ENCODE data around the gene P4HA3. TPM values are rescaled to one million over a fixed set of nuclear protein-coding genes. Genes with fewer than 3 reads are reported as not detected.

The P4HA3 gene
- total RNA-seq, 1 experiment from 2014 or later = 3.7 TPM

DNA sequence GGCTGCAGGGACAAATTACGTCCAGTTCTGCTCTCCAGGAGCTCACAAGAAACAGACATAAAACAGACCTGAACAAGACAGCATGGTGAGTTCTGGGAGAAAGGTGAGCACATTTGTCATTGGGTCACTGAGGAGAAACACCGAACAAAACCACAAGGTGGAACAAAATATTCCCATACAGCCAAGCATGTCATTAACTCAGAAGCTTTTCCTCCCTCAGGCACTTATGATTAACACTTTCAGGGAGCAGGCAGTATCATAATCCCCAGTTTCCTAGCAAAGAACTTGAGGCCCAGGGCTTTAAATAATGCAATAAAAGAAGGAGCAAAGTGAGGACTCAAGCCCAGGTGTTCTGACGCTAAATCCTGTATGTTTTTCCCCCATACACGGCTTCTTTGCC, 43.0 kb downstream of the P4HA3 start:
- Histone ChIP-seq H3K9me3 (ENCODE audit: low read length) (no peaks in the 10 kb centered on the region), H3K4me3 (ENCODE audit: low read length) (no peak overlapping the region), H3K36me3 (ENCODE audit: low read depth, low read length) (no peaks in the 10 kb centered on the region), H3K9ac (ENCODE audit: low read length) (no peak overlapping the region), H3K27ac (ENCODE audit: low read length) (no peak overlapping the region), H3K79me2 (ENCODE audit: low read length) (no peaks in the 10 kb centered on the region), H3K9me2 (replicated peaks; ENCODE audit: low read length) (no peaks in the 10 kb centered on the region), H3K4me2 (ENCODE audit: low read length) (no peak overlapping the region), H3K27me3 (ENCODE audit: low read length) (no peaks in the 10 kb centered on the region), H3K4me1 (ENCODE audit: insufficient read depth, low read length) (peaks cover 7% of the 10 kb centered on the region; the same call in 1 of the 2 replicates), H3F3A (ENCODE audit: low read length, unreplicated experiment) (no peaks in the 10 kb centered on the region), H2AFZ (ENCODE audit: low read length) (no peak overlapping the region), H4K20me1 (ENCODE audit: low read length) (no peaks in the 10 kb centered on the region)
- intact Hi-C loops (cut with micrococcal nuclease) = no loop called here
- no TSS peak for BruUV-seq (replicated peaks)
- ChIA-PET CTCF (no interaction called here), POLR2A (ENCODE audit: unreplicated experiment) (no interaction called here)
- peak; percentile 43 for DNase-seq
- TF ChIP-seq CTCF (conservative IDR thresholded peaks at IDR 0.05; ENCODE audit: low read depth, low read length) (no peak), EZH2phosphoT487 (IDR thresholded peaks at IDR 0.05; ENCODE audit: borderline replicate concordance, low read length) (no peak), EZH2 (IDR thresholded peaks at IDR 0.05; ENCODE audit: low read length, unreplicated experiment) (no peak)
- ATAC-seq = peak; percentile 27; the same call in 1 of the 2 replicates

- H2AFZ ChIP-seq (ENCODE audit: low read length) = no peak overlapping the region
- H3K9me2 ChIP-seq (replicated peaks; ENCODE audit: low read length) = no peaks in the 10 kb centered on the region
- H3K9ac ChIP-seq (ENCODE audit: low read length) = no peak overlapping the region
- H3K9me3 ChIP-seq (ENCODE audit: low read length) = no peaks in the 10 kb centered on the region
- no TSS peak for BruUV-seq (replicated peaks)
- H3K79me2 ChIP-seq (ENCODE audit: low read length) = no peaks in the 10 kb centered on the region
- DNase-seq (no peak), ATAC-seq (no peak)
- H3K36me3 ChIP-seq (ENCODE audit: low read depth, low read length) = no peaks in the 10 kb centered on the region
- no peaks in the 10 kb centered on the region for H3F3A ChIP-seq (ENCODE audit: low read length, unreplicated experiment)
- CTCF ChIA-PET = no interaction called here
- H3K27ac ChIP-seq (ENCODE audit: low read length) = no peak overlapping the region
- POLR2A ChIA-PET (ENCODE audit: unreplicated experiment) = no interaction called here
- no peaks in the 10 kb centered on the region for H3K27me3 ChIP-seq (ENCODE audit: low read length)
- peaks cover 7% of the 10 kb centered on the region; the same call in 1 of the 2 replicates for H3K4me1 ChIP-seq (ENCODE audit: insufficient read depth, low read length)
- TF ChIP-seq CTCF (conservative IDR thresholded peaks at IDR 0.05; ENCODE audit: low read depth, low read length) = no peak
- TF ChIP-seq EZH2phosphoT487 (IDR thresholded peaks at IDR 0.05; ENCODE audit: borderline replicate concordance, low read length) = no peak
- no peak for TF ChIP-seq EZH2 (IDR thresholded peaks at IDR 0.05; ENCODE audit: low read length, unreplicated experiment)
- H4K20me1 ChIP-seq (ENCODE audit: low read length) = no peaks in the 10 kb centered on the region
- H3K4me2 ChIP-seq (ENCODE audit: low read length) = no peak overlapping the region
- intact Hi-C loops (cut with micrococcal nuclease) = no loop called here
- no peak overlapping the region for H3K4me3 ChIP-seq (ENCODE audit: low read length)
Observed at GRCh38 chr11:74267014-74267413, 44.4 kb downstream of the P4HA3 start.

GRCh38 chr11:74265256-74265655, 46.2 kb downstream of the P4HA3 start:
- no peak overlapping the region for H3K9ac ChIP-seq (ENCODE audit: low read length)
- TF ChIP-seq CTCF (conservative IDR thresholded peaks at IDR 0.05; ENCODE audit: low read depth, low read length) (no peak), EZH2 (IDR thresholded peaks at IDR 0.05; ENCODE audit: low read length, unreplicated experiment) (no peak), EZH2phosphoT487 (IDR thresholded peaks at IDR 0.05; ENCODE audit: borderline replicate concordance, low read length) (no peak)
- POLR2A ChIA-PET (ENCODE audit: unreplicated experiment) = no interaction called here
- peaks cover 7% of the 10 kb centered on the region; the same call in 1 of the 2 replicates for H3K4me1 ChIP-seq (ENCODE audit: insufficient read depth, low read length)
- H3K4me2 ChIP-seq (ENCODE audit: low read length) = no peak overlapping the region
- no peaks in the 10 kb centered on the region for H3K36me3 ChIP-seq (ENCODE audit: low read depth, low read length)
- H3K79me2 ChIP-seq (ENCODE audit: low read length) = no peaks in the 10 kb centered on the region
- no peak for DNase-seq
- no peaks in the 10 kb centered on the region for H3F3A ChIP-seq (ENCODE audit: low read length, unreplicated experiment)
- no peaks in the 10 kb centered on the region for H4K20me1 ChIP-seq (ENCODE audit: low read length)
- no peaks in the 10 kb centered on the region for H3K9me3 ChIP-seq (ENCODE audit: low read length)
- no peaks in the 10 kb centered on the region for H3K9me2 ChIP-seq (replicated peaks; ENCODE audit: low read length)
- ATAC-seq = no peak
- no peak overlapping the region for H2AFZ ChIP-seq (ENCODE audit: low read length)
- CTCF ChIA-PET = no interaction called here
- intact Hi-C loops (cut with micrococcal nuclease) = no loop called here
- no peak overlapping the region for H3K4me3 ChIP-seq (ENCODE audit: low read length)
- H3K27ac ChIP-seq (ENCODE audit: low read length) = no peak overlapping the region
- BruUV-seq (replicated peaks) = no TSS peak
- no peaks in the 10 kb centered on the region for H3K27me3 ChIP-seq (ENCODE audit: low read length)

All from PC-3 (cell line).